DMS114 treated with DMSO at 0.1 percent for 48 hours (cell line): ENCODE results near the gene DDX4.

ENCODE experiments used
- DNase-seq: peaks from one replicate; lab custom pipeline; 2025; ENCODE audit not compliant: unreplicated experiment; lab: John Stamatoyannopoulos, UW

The DDX4 gene

DNA sequence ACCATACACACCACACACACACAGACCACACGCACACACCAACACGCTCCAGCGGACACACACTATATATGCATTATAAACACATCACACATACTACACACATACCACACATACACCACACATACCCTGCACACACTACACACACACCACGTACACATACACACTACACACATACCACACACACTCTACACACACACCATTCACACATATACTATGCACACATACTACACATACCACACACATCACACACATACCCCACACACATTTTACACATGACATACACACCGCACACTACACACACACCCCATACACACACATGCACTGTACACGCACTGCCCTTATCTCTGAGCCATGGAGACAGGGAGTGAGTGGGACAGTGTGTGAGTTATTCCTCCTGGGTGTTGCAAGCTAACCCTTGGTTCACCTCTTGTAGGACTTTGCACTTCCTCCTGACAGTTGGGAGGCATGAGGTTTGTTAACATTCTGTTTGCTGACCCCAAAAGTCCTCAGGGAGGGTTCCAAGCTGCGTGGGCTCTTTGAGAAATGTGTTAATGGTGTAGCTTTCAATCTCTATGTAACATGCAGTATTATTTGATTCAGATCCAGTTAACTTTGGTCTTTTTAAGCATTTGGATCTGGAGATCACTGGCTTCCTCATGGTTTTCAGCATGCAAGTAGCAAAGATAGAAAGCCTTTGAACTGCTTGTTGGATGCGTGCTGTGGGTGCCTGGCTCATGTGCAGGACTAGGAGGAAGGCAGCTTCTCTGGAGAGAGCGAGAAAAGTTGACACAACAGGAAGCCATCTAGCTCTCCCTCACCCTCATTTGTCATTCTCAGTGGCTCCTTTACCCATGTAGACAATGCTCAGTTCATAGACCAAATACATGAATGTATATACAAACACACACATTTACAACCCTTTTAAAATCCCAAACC is 127.0 kb downstream of the DDX4 start:
- no peak for DNase-seq

DNA sequence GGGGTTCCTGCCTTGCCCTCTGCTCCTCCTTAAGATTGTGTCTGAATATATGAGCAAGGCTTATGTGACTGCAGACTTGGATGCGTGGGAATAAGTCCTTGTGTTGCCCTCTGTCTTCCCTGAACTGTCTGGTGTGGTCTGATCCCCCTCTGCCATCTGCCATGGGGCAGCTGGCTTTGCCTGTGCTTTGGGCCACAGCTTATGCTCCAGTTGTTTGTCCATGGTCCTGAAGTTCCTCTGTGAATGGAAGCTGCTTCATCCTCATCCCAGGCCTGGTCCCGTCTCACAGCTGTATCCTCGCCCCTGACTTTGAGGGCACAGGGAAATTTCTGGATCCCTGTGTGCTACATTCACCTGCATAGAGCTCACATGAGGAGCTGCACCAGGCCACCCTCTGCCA is 128.0 kb downstream of the DDX4 start:
- DNase-seq = no peak

DNA sequence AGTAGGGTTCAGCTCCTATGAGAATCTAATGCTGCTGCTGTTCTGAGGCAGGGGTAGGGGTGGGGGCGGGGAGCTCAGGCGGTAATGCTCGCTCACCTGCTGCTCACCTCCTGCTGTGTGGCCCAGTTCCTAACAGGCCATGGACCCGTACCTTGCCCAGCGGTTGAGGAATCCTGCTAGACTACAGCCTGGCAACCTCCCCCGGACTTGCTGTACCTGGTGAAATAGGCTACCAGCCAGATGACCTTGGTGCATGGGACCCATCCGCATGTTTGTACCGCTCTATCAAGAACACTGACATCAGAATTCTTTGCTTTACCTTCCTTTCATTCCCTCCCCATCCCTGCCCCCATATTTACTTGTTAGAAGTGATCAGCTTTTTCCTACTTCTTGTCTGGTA is 128.6 kb downstream of the DDX4 start:
- DNase-seq = no peak
